HL-60 (cell line): Measurements from ENCODE around the gene RASIP1.

ENCODE experiments used
- DNase-seq, 2 experiments: peaks; one replicate each; pipeline ENCODE4 v3.0.0-alpha.2; 2010 to 2020; ENCODE audit warnings: low read depth in 1 of 2, low spot score in 1 of 2
- H3K27ac ChIP-seq: fragments of 250-450 bp; sonication (Bioruptor Pico); replicated peaks from 2 replicates; pipeline ENCODE4 v1.5.1; 2020; ENCODE audit warnings: mild to moderate bottlenecking, moderate library complexity
- H3K27me3 ChIP-seq: fragments of 250-450 bp; sonication (Bioruptor Pico); 2 replicates; pipeline ENCODE4 v1.5.1; 2021; ENCODE audit warnings: mild to moderate bottlenecking, moderate library complexity; ENCODE audit not compliant: insufficient read depth, poor library complexity, severe bottlenecking
- H3K4me3 ChIP-seq: replicated peaks from 2 replicates; pipeline ENCODE4 v1.5.1; 2011; ENCODE audit warnings: mild to moderate bottlenecking, control low read depth, low read length; ENCODE audit not compliant: insufficient read depth
- CTCF ChIP-seq: IDR thresholded peaks from one replicate; pipeline ENCODE4 v1.5.1; 2011; ENCODE audit warnings: low read length, control low read depth, inconsistent platforms; ENCODE audit not compliant: insufficient read depth
- GABPA ChIP-seq: IDR thresholded peaks from 2 replicates; pipeline ENCODE4 v1.6.1; 2012; ENCODE audit warnings: low read depth
- POLR2AphosphoS5 ChIP-seq: IDR thresholded peaks from 2 replicates; pipeline ENCODE4 v1.6.1; 2012; ENCODE audit warnings: low read depth
- REST ChIP-seq: IDR thresholded peaks from 2 replicates; pipeline ENCODE4 v1.6.1; 2012; ENCODE audit warnings: low read depth; ENCODE audit not compliant: insufficient replicate concordance
- SPI1 ChIP-seq: IDR thresholded peaks from 2 replicates; pipeline ENCODE4 v1.6.1; 2012; ENCODE audit warnings: low read depth, mild to moderate bottlenecking, borderline replicate concordance

RASIP1 gene

GRCh38 chr19:48757741-48758144 is 17.3 kb upstream of the RASIP1 start:
- no peak for TF ChIP-seq SPI1
- no peak for DNase-seq

GRCh38 chr19:48757089-48757675 is 16.8 kb upstream of the RASIP1 start:
- DNase-seq: no peak
- TF ChIP-seq REST (no peak), SPI1 (no peak), CTCF (no peak)
- Histone ChIP-seq H3K4me3 (no peak overlapping the region), H3K27me3 (peaks cover 31% of the 10 kb centered on the region), H3K27ac (no peak overlapping the region)

More at GRCh38 chr19:48757741-48758144, 17.3 kb upstream of the RASIP1 start:
- H3K27me3 ChIP-seq: peaks cover 25% of the 10 kb centered on the region
- no peak overlapping the region for H3K4me3 ChIP-seq
- H3K27ac ChIP-seq: no peak overlapping the region

GRCh38 chr19:48756686-48757085 is 16.3 kb upstream of the RASIP1 start:
- H3K27me3 ChIP-seq: peaks cover 34% of the 10 kb centered on the region
- H3K27ac ChIP-seq: no peak overlapping the region
- no peak for TF ChIP-seq CTCF
- TF ChIP-seq GABPA: no peak
- TF ChIP-seq POLR2AphosphoS5: no peak
- TF ChIP-seq REST: no peak
- no peak for TF ChIP-seq SPI1
- H3K4me3 ChIP-seq: no peak overlapping the region
- DNase-seq: no peak

- H3K27ac ChIP-seq: no peak overlapping the region
- no peak overlapping the region for H3K4me3 ChIP-seq
- TF ChIP-seq REST (no peak), SPI1 (no peak), GABPA (no peak), POLR2AphosphoS5 (no peak), CTCF (no peak)
- no peak for DNase-seq
- H3K27me3 ChIP-seq: peaks cover 38% of the 10 kb centered on the region
Measured at GRCh38 chr19:48756212-48756611, 15.8 kb upstream of the RASIP1 start.
